HL-60/S4 (cell line): Measurements from ENCODE around the gene ST6GAL2.

Experiments used
- in situ Hi-C: fragments of 300-500 bp; cut with MboI; formaldehyde crosslinking; loops from 2 replicates; pipeline ENCODE4 v1.14.3; 2022; ENCODE audit warnings: low sequenced_read_pairs

ST6GAL2 gene

DNA sequence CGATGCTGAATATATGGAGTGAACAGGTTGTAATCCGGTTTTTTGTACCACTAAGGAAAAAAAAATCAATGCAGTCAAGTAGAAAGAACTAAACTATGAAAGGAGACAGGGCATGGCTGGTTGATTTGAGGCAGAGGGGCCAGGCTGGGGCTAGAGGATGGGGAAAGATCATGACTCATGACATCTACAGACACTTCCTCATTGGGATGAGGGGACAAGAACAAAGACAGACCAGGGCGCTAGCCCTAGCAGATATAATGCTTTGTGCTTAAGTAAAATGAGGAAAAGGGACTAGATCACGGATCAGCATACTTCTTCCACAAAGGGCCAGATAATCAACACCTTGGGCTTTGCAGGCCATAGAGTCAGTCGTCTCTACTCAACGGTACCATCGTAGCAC lies 55.8 kb downstream of the ST6GAL2 start:
- in situ Hi-C loops: no loop called here

DNA sequence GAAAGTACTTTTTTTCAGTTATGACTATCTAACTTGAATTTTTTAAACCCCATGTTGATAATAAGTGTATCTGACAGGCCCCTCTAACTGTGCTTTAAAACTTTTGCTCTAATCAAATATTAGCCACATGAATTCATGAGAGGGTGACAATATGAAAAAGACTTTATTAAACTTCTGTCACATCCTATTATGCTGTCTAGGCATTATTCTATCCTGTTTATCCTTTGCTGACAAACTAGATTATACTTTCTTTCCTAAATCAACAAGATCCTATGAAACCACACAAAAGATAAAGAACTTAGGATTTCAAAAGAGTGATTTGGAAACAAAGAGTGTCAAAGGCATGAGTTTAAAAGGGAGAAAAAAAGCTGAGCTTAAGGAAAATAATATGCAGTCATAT lies 57.8 kb downstream of the ST6GAL2 start:
- in situ Hi-C loops: no loop called here

DNA sequence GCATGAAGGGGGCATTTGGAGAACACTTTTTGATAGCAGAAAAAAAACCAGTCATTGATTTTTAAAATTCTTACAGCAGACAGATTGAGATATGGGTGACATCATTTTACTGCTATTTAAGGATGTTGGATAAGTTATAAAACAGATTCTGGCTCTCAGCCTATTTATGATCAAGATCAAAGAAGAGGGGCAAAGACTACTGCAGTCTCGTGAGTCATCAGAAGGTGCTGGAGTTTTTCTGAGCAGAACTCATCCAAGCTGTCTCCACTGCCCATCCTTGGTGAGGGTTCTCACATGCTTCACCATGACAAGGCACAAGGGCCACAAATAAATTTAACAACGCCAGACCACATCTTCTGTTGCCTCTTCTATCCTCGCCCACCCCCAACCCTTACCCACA lies 58.8 kb downstream of the ST6GAL2 start:
- in situ Hi-C loops: no loop called here

- in situ Hi-C loops: no loop called here
These were observed 60.8 kb downstream of the ST6GAL2 start for GRCh38 chr2:106825161-106825560.

DNA sequence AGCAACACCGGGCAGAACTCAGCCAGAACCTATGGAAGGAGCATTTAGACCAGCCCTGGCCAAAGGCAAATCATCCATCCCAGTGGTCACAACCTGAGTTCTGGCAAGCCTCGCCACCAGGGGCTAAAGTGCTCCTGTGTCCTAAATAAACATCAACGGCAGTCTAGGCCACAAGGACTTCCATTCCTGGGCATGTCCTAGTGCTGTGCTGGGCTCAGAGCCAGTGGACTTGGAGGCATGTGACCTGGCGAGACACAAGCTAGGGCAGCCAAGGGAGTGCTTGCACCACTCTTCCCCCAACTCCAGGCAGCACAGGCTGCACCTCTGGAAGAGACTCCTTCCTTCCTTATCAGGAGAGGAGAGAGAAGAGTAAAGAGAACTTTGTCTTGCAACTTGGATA lies 69.0 kb downstream of the ST6GAL2 start:
- in situ Hi-C loops: no loop called here

- in situ Hi-C loops: no loop called here
These were observed 73.1 kb downstream of the ST6GAL2 start for GRCh38 chr2:106812841-106813240.

DNA sequence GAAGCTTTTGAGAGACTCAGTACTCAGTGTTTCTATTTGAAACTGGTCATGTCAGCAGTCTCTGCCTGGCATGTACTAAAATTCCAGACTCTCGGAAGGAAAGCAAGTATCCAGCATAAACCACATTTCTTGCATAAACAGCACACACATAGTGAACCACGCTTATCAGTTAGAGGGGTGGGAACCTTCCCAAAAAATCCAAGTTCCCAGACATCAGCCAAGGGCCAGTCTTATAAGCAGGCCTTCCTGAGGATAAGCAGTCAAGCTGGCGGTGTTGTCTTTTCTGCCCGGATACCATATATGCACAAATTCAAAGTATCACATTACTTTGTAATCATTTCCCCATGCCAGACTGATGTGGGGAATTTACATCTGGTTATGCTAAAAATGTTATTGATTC lies 73.6 kb downstream of the ST6GAL2 start:
- in situ Hi-C loops: no loop called here

- in situ Hi-C loops: no loop called here
These were observed 80.3 kb downstream of the ST6GAL2 start for GRCh38 chr2:106805716-106806115.

DNA sequence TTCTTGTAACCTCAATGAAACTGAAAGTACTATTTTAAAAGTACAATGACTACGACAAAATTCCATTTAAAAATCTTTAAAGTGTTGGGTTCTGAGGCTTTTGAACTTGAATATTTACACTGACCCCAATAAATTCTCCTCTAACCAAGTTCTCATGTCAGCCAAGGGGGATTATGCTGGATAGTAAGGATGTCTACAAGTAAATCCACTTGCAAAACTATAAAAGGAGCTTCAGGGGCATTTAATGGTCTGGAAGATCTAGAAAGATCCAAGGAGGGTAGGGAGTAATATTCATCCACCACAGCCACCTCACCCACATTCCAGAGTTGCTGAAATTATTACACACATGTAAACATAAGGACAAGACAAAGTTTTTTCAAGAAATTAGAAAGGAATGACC lies 81.8 kb downstream of the ST6GAL2 start:
- in situ Hi-C loops: no loop called here

DNA sequence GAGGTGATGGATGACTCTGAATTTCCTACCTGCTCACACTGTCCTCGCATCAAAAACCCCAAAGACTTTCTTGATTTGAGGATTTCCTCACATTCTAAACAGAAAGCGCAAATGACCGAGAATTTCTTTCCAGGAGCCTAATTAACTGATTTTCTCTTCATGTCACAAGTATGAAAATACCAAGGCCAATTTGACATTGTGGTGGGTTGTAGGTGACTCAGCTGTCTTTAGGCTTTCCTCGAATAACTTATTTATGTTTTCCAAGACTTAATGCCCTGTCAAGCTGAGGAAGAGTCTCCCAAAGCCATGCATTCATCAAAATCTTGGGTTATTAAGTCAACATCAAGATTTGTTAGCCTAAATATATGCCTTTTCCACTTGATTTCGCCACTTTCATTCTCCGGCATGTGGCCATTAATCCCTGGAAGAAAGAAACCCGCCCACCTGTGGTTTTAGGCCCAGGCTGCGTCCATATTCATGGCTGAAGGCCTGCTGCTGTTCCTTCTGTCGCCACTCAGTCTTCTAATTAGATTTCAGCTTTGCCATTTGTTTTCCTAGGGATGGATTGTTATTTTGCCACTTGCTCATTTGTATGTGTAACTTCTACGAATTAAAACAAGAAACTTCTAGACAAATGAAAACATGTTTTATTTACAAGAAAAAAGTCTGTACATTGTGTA lies 84.9 kb downstream of the ST6GAL2 start:
- in situ Hi-C loops: no loop called here

- in situ Hi-C loops: no loop called here
These were observed 85.8 kb downstream of the ST6GAL2 start for GRCh38 chr2:106800180-106800579.

DNA sequence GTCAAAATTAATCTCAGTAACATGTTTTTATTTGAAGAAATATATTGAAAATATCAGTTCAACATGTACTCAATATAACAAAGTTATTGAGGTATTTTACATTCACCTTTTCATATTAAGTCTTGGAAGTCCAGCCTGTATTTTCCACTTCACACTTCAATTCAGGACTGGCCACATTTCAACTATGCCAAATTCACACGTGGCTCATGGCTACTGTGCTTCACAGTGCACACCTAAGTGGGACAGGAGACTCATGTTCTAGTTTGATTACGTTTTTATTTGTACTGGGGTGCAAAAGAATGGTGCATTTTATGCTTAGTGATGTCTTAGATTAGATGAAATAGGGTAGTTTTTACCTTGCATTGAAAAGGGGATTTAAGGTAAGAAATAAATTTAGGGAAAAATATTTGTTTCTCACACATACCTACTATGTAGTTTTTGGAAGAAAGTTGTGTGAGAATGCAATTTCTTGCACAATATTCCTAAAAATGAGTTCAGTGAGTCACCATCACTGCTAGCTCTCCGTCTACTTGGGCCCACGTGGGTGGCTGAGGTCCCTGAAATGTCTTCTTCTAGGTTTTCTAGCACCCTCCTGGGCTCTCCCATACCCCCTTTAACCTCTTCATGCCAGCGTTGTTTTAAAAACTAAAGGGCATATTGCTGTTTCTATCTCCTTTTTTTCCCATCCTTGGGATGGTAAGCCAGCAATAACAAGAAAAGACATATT lies 87.0 kb downstream of the ST6GAL2 start:
- in situ Hi-C loops: no loop called here

- in situ Hi-C loops: no loop called here
These were observed 88.5 kb downstream of the ST6GAL2 start for GRCh38 chr2:106797494-106797893.

GRCh38 chr2:106792671-106793070 lies 93.3 kb downstream of the ST6GAL2 start:
- in situ Hi-C loops: no loop called here

- in situ Hi-C loops: no loop called here
These were observed 96.8 kb downstream of the ST6GAL2 start for GRCh38 chr2:106789185-106789584.

- in situ Hi-C loops: no loop called here
These were observed 103.3 kb downstream of the ST6GAL2 start for GRCh38 chr2:106782681-106783080.

GRCh38 chr2:106781196-106781595 lies 104.8 kb downstream of the ST6GAL2 start:
- in situ Hi-C loops: no loop called here

DNA sequence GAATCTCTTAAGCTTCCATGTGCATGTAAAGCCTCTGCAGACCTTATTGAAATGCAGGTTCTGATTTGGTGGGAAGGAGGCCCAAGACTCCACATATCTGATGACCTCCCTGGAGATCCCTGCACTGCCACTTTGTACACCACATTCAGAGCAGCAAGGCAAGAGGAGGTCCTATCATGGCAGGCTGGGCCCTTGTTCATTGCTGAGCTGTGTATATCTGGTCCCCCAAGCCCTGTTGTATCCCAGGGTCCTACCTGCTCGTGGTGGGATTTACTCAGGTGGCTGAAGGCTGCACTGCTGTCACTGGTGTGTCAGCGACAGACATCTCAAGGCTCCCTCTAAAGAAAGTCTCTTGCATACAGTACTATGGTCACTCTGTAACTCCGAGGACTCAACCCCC lies 114.2 kb downstream of the ST6GAL2 start:
- in situ Hi-C loops: no loop called here

DNA sequence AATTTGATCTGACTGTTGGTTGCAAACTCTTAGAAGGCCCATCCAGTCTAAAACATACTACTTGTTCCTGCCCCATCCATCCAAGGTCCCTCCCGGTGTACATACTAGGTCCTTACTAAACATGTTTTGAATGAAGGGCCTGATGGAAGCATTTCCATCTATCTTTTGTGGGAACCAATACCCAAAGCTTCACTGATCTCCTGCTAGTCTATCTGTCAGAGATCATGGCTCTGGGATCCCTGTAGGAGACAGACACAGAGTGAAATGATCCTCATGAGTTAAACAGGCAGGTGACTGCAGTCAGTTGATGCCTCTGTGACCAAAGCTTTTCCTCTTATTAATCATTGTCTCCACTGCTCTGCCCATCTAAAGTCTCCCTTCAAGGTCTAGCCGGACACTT lies 115.0 kb downstream of the ST6GAL2 start:
- in situ Hi-C loops: no loop called here

- in situ Hi-C loops: no loop called here
These were observed 121.4 kb downstream of the ST6GAL2 start for GRCh38 chr2:106764614-106765013.

GRCh38 chr2:106759966-106760365 lies 126.0 kb downstream of the ST6GAL2 start:
- in situ Hi-C loops: no loop called here

- in situ Hi-C loops: no loop called here
These were observed 127.0 kb downstream of the ST6GAL2 start for GRCh38 chr2:106758901-106759497.
